ENCODE results near the gene HCK. TPM values are rescaled to one million over a fixed set of nuclear protein-coding genes. Genes with fewer than 3 reads are reported as not detected.

HCK gene
- polyA plus RNA-seq, 1 of the 3 experiments (the other 2 are of a cell fraction): not detected

DNA sequence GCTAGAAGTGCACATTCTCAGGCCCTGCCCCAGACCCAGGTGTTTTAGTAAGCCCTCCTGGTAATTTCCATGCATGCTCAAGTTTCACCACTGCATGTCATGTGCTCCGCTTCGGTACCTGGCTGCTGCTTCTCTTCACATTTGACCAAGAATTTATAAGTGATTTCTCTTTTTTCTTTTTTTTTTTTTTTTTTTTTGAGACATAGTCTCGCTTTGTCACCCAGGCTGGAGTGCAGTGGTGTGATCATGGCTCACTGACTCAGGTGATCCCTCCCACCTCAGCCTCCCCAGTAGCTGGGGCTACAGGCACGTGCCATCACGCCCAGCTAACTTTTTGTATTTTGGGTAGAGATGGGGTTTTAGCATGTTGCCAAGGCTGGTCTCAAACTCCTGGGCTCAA, 73.5 kb downstream of the HCK start (continued):
- TF ChIP-seq, protein P1, sequence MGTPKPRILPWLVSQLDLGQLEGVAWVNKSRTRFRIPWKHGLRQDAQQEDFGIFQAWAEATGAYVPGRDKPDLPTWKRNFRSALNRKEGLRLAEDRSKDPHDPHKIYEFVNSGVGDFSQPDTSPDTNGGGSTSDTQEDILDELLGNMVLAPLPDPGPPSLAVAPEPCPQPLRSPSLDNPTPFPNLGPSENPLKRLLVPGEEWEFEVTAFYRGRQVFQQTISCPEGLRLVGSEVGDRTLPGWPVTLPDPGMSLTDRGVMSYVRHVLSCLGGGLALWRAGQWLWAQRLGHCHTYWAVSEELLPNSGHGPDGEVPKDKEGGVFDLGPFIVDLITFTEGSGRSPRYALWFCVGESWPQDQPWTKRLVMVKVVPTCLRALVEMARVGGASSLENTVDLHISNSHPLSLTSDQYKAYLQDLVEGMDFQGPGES (IDR thresholded peaks at IDR 0.05; ENCODE audit: low read depth, low read length): no peak
- TF ChIP-seq GATA2 (CRISPR knock-in tag; IDR thresholded peaks at IDR 0.05) (no peak), NFIC (IDR thresholded peaks at IDR 0.05; ENCODE audit: borderline replicate concordance) (no peak), POLR2AphosphoS5 (IDR thresholded peaks at IDR 0.05; ENCODE audit: low read depth, low read length) (no peak)

DNA sequence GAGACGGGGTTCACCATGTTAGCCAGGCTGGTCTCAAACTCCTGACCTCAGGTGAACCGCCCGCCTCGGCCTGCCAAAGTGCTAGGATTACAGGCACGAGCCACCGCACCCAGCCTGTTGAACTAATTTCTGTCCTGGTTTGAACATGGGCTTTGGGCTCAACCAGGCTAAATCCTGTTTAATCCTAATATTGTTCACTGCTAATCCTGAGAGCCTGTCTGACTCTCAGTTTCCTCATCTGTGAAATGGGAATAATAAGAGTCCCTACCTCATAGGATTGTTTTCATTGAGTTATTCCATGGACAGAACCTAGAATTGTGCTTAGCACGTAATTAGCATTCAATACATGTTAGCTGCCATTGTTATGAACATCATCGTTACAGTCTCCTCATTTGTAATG, 74.9 kb downstream of the HCK start:
- H2AFZ ChIP-seq (ENCODE audit: low read depth): no peak overlapping the region
- no peaks in the 10 kb centered on the region for H3K27me3 ChIP-seq (ENCODE audit: insufficient read depth)
- DNase-seq: no peak
- H3K36me3 ChIP-seq (replicated peaks in 1 of 2; ENCODE audit: control insufficient read depth in 1 of 2, insufficient read depth in 2 of 2, low read length in 1 of 2): peaks cover 6 to 8% of the 10 kb centered on the region in 2 experiments
- H3F3A ChIP-seq (replicated peaks; ENCODE audit: insufficient read depth): no peaks in the 10 kb centered on the region
- WGBS (ENCODE audit: low lambda C conversion rate): 83% methylated on average over 6 of the region's 8 CpGs
- ChIA-PET POLR2A (no interaction called here), CTCF (no interaction called here)
- H4K20me1 ChIP-seq (ENCODE audit: insufficient read depth): peaks cover 68% of the 10 kb centered on the region
- H3K4me2 ChIP-seq: no peak overlapping the region
- TF ChIP-seq NRF1 (IDR thresholded peaks at IDR 0.05; ENCODE audit: low read depth, low read length) (no peak), SMC3 (IDR thresholded peaks at IDR 0.05; ENCODE audit: low read depth, low read length) (no peak), RFX5 (IDR thresholded peaks at IDR 0.05; ENCODE audit: low read length) (no peak), TAF1 (IDR thresholded peaks at IDR 0.05; ENCODE audit: borderline replicate concordance, low read depth, low read length) (no peak), EZH2phosphoT487 (IDR thresholded peaks at IDR 0.05; ENCODE audit: borderline replicate concordance, low read depth) (no peak), MXI1 (IDR thresholded peaks at IDR 0.05; ENCODE audit: low read depth, low read length) (no peak), TCF12 (IDR thresholded peaks at IDR 0.05) (no peak), RAD21 (IDR thresholded peaks at IDR 0.05; ENCODE audit: low read length) (no peak), TEAD4 (IDR thresholded peaks at IDR 0.05; ENCODE audit: borderline replicate concordance, insufficient read depth) (no peak), GABPA (IDR thresholded peaks at IDR 0.05; ENCODE audit: low read depth) (no peak)
- TF ChIP-seq, protein P2, sequence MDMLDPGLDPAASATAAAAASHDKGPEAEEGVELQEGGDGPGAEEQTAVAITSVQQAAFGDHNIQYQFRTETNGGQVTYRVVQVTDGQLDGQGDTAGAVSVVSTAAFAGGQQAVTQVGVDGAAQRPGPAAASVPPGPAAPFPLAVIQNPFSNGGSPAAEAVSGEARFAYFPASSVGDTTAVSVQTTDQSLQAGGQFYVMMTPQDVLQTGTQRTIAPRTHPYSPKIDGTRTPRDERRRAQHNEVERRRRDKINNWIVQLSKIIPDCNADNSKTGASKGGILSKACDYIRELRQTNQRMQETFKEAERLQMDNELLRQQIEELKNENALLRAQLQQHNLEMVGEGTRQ (IDR thresholded peaks at IDR 0.05; ENCODE audit: borderline replicate concordance, low read depth, low read length): no peak
- TF ChIP-seq, protein P3, sequence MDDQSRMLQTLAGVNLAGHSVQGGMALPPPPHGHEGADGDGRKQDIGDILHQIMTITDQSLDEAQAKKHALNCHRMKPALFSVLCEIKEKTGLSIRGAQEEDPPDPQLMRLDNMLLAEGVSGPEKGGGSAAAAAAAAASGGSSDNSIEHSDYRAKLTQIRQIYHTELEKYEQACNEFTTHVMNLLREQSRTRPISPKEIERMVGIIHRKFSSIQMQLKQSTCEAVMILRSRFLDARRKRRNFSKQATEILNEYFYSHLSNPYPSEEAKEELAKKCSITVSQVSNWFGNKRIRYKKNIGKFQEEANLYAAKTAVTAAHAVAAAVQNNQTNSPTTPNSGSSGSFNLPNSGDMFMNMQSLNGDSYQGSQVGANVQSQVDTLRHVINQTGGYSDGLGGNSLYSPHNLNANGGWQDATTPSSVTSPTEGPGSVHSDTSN (IDR thresholded peaks at IDR 0.05): no peak
- TF ChIP-seq, protein P4, sequence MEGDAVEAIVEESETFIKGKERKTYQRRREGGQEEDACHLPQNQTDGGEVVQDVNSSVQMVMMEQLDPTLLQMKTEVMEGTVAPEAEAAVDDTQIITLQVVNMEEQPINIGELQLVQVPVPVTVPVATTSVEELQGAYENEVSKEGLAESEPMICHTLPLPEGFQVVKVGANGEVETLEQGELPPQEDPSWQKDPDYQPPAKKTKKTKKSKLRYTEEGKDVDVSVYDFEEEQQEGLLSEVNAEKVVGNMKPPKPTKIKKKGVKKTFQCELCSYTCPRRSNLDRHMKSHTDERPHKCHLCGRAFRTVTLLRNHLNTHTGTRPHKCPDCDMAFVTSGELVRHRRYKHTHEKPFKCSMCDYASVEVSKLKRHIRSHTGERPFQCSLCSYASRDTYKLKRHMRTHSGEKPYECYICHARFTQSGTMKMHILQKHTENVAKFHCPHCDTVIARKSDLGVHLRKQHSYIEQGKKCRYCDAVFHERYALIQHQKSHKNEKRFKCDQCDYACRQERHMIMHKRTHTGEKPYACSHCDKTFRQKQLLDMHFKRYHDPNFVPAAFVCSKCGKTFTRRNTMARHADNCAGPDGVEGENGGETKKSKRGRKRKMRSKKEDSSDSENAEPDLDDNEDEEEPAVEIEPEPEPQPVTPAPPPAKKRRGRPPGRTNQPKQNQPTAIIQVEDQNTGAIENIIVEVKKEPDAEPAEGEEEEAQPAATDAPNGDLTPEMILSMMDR (IDR thresholded peaks at IDR 0.05): no peak
- TF ChIP-seq, protein P5, sequence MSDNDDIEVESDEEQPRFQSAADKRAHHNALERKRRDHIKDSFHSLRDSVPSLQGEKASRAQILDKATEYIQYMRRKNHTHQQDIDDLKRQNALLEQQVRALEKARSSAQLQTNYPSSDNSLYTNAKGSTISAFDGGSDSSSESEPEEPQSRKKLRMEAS (IDR thresholded peaks at IDR 0.05; ENCODE audit: low read depth): no peak
- TF ChIP-seq, protein P6, sequence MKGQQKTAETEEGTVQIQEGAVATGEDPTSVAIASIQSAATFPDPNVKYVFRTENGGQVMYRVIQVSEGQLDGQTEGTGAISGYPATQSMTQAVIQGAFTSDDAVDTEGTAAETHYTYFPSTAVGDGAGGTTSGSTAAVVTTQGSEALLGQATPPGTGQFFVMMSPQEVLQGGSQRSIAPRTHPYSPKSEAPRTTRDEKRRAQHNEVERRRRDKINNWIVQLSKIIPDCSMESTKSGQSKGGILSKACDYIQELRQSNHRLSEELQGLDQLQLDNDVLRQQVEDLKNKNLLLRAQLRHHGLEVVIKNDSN (IDR thresholded peaks at IDR 0.05; ENCODE audit: borderline replicate concordance, low read depth): no peak
- TF ChIP-seq, protein P7, sequence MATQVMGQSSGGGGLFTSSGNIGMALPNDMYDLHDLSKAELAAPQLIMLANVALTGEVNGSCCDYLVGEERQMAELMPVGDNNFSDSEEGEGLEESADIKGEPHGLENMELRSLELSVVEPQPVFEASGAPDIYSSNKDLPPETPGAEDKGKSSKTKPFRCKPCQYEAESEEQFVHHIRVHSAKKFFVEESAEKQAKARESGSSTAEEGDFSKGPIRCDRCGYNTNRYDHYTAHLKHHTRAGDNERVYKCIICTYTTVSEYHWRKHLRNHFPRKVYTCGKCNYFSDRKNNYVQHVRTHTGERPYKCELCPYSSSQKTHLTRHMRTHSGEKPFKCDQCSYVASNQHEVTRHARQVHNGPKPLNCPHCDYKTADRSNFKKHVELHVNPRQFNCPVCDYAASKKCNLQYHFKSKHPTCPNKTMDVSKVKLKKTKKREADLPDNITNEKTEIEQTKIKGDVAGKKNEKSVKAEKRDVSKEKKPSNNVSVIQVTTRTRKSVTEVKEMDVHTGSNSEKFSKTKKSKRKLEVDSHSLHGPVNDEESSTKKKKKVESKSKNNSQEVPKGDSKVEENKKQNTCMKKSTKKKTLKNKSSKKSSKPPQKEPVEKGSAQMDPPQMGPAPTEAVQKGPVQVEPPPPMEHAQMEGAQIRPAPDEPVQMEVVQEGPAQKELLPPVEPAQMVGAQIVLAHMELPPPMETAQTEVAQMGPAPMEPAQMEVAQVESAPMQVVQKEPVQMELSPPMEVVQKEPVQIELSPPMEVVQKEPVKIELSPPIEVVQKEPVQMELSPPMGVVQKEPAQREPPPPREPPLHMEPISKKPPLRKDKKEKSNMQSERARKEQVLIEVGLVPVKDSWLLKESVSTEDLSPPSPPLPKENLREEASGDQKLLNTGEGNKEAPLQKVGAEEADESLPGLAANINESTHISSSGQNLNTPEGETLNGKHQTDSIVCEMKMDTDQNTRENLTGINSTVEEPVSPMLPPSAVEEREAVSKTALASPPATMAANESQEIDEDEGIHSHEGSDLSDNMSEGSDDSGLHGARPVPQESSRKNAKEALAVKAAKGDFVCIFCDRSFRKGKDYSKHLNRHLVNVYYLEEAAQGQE (IDR thresholded peaks at IDR 0.05; ENCODE audit: low read depth, low read length): no peak
- no peaks in the 10 kb centered on the region for H3K9me2 ChIP-seq
- no peak overlapping the region for H3K9ac ChIP-seq
- no peak overlapping the region for H3K27ac ChIP-seq (ENCODE audit: low read depth in 2 of 2, low read length in 1 of 2)
- H3K79me2 ChIP-seq (ENCODE audit: insufficient read depth): peaks cover 84% of the 10 kb centered on the region
- H3K4me3 ChIP-seq (ENCODE audit: low read depth in 2 of 2, low read length in 1 of 2): no peak overlapping the region
- no peaks in the 10 kb centered on the region for H3K9me3 ChIP-seq
- no peaks in the 10 kb centered on the region for H3K4me1 ChIP-seq (ENCODE audit: control insufficient read depth in 1 of 2, insufficient read depth in 2 of 2, low read depth in 1 of 2, low read length in 1 of 2)

Data from SK-N-SH (cell line).